HAP-1 (cell line): ENCODE results near the gene FOXK1.
"Not testable (repeated sequence)": the region's sequence is repeated elsewhere in the genome, so short reads cannot be mapped to it uniquely, and the experiment has no call there.

ENCODE experiments used
- DNase-seq, 2 experiments: peaks; one replicate each; pipeline ENCODE4 v3.0.0-alpha.2; 2016 to 2020; ENCODE audit warnings: low spot score in 2 of 2
- H3K27me3 ChIP-seq: fragments of 250-450 bp; sonication (Bioruptor Pico); 2 replicates; pipeline ENCODE4 v1.5.1; 2020; ENCODE audit warnings: low read depth, mild to moderate bottlenecking, moderate library complexity
- H3K36me3 ChIP-seq: fragments of 250-450 bp; sonication (Bioruptor Pico); replicated peaks from 2 replicates; pipeline ENCODE4 v1.5.1; 2020; ENCODE audit warnings: mild to moderate bottlenecking
- H3K4me1 ChIP-seq: fragments of 250-450 bp; sonication (Bioruptor Pico); 2 replicates; pipeline ENCODE4 v1.5.1; 2020; ENCODE audit warnings: mild to moderate bottlenecking
- H3K4me3 ChIP-seq: fragments of 250-450 bp; sonication (Bioruptor Pico); 2 replicates; pipeline ENCODE4 v1.5.1; 2020; ENCODE audit warnings: mild to moderate bottlenecking, moderate library complexity
- H3K9me3 ChIP-seq: fragments of 250-450 bp; sonication (Bioruptor Pico); 2 replicates; pipeline ENCODE4 v1.5.1; 2020; ENCODE audit warnings: mild to moderate bottlenecking, moderate library complexity
- in situ Hi-C: fragments of 300-500 bp; cut with MboI; formaldehyde crosslinking; loops from 3 replicates; pipeline ENCODE4 v1.14.3; 2020; ENCODE audit warnings: low sequenced_read_pairs, inconsistent platforms, mixed read lengths

Gene FOXK1

GRCh38 chr7:4655311-4655710, 26.8 kb upstream of the FOXK1 start:
- peaks cover 11% of the 10 kb centered on the region for H3K4me1 ChIP-seq
- no peaks in the 10 kb centered on the region for H3K36me3 ChIP-seq
- H3K27me3 ChIP-seq, result no peaks in the 10 kb centered on the region
- in situ Hi-C loops, result no loop called here
- H3K4me3 ChIP-seq, result no peak overlapping the region
- H3K9me3 ChIP-seq, result peaks cover 6% of the 10 kb centered on the region
- no peak for DNase-seq

GRCh38 chr7:4655896-4656295, 26.2 kb upstream of the FOXK1 start:
- in situ Hi-C loops, result no loop called here
- DNase-seq, result no peak
- Histone ChIP-seq H3K27me3 (no peaks in the 10 kb centered on the region), H3K9me3 (peaks cover 6% of the 10 kb centered on the region), H3K4me1 (peaks cover 5% of the 10 kb centered on the region), H3K36me3 (no peaks in the 10 kb centered on the region), H3K4me3 (no peak overlapping the region)

- in situ Hi-C loops, result no loop called here
- no peaks in the 10 kb centered on the region for H3K27me3 ChIP-seq
- no peak for DNase-seq
- H3K36me3 ChIP-seq, result no peaks in the 10 kb centered on the region
- H3K4me1 ChIP-seq, result no peaks in the 10 kb centered on the region
- peaks cover 6% of the 10 kb centered on the region for H3K9me3 ChIP-seq
- H3K4me3 ChIP-seq, result no peak overlapping the region
Observed at GRCh38 chr7:4657640-4658417, 24.3 kb upstream of the FOXK1 start.

GRCh38 chr7:4659551-4660286, 22.4 kb upstream of the FOXK1 start:
- in situ Hi-C loops, result no loop called here
- H3K27me3 ChIP-seq, result no peaks in the 10 kb centered on the region
- DNase-seq, result peak in 1 of 2 experiments; percentile 51
- no peak overlapping the region for H3K4me3 ChIP-seq
- H3K36me3 ChIP-seq, result no peaks in the 10 kb centered on the region
- peaks cover 6% of the 10 kb centered on the region for H3K9me3 ChIP-seq
- no peaks in the 10 kb centered on the region for H3K4me1 ChIP-seq

- Histone ChIP-seq H3K27me3 (no peaks in the 10 kb centered on the region), H3K4me1 (no peaks in the 10 kb centered on the region), H3K9me3 (peaks cover 6% of the 10 kb centered on the region), H3K4me3 (no peak overlapping the region), H3K36me3 (no peaks in the 10 kb centered on the region)
- no peak for DNase-seq
- in situ Hi-C loops, result no loop called here
Observed at GRCh38 chr7:4661871-4662270, 20.2 kb upstream of the FOXK1 start.

GRCh38 chr7:4663239-4664018, 18.7 kb upstream of the FOXK1 start:
- no peaks in the 10 kb centered on the region for H3K36me3 ChIP-seq
- H3K9me3 ChIP-seq, result peaks cover 4% of the 10 kb centered on the region
- no peak for DNase-seq
- no peak overlapping the region for H3K4me3 ChIP-seq
- H3K27me3 ChIP-seq, result no peaks in the 10 kb centered on the region
- in situ Hi-C loops, result no loop called here
- no peaks in the 10 kb centered on the region for H3K4me1 ChIP-seq

GRCh38 chr7:4665661-4666060, 16.4 kb upstream of the FOXK1 start:
- in situ Hi-C loops, result no loop called here
- Histone ChIP-seq H3K36me3 (no peaks in the 10 kb centered on the region), H3K9me3 (no peaks in the 10 kb centered on the region), H3K4me3 (no peak overlapping the region), H3K4me1 (no peaks in the 10 kb centered on the region), H3K27me3 (no peaks in the 10 kb centered on the region)
- DNase-seq, result no peak

GRCh38 chr7:4667776-4668509, 14.2 kb upstream of the FOXK1 start:
- in situ Hi-C loops, result no loop called here
- H3K27me3 ChIP-seq, result no peaks in the 10 kb centered on the region
- H3K36me3 ChIP-seq, result no peaks in the 10 kb centered on the region
- H3K9me3 ChIP-seq, result no peaks in the 10 kb centered on the region
- no peak for DNase-seq
- no peaks in the 10 kb centered on the region for H3K4me1 ChIP-seq
- H3K4me3 ChIP-seq, result no peak overlapping the region

GRCh38 chr7:4668510-4668847, 13.6 kb upstream of the FOXK1 start:
- H3K27me3 ChIP-seq, result no peaks in the 10 kb centered on the region
- DNase-seq, result no peak
- no peaks in the 10 kb centered on the region for H3K4me1 ChIP-seq
- H3K4me3 ChIP-seq, result no peak overlapping the region
- no peaks in the 10 kb centered on the region for H3K9me3 ChIP-seq
- in situ Hi-C loops, result no loop called here
- no peaks in the 10 kb centered on the region for H3K36me3 ChIP-seq

GRCh38 chr7:4670791-4671190, 11.3 kb upstream of the FOXK1 start:
- Histone ChIP-seq H3K4me1 (no peaks in the 10 kb centered on the region), H3K9me3 (peaks cover 3% of the 10 kb centered on the region; the same call in 1 of the 2 replicates), H3K36me3 (no peaks in the 10 kb centered on the region), H3K4me3 (no peak overlapping the region), H3K27me3 (no peaks in the 10 kb centered on the region)
- DNase-seq, result no peak
- in situ Hi-C loops, result no loop called here

GRCh38 chr7:4675771-4676367, 6.2 kb upstream of the FOXK1 start:
- Histone ChIP-seq H3K36me3 (no peaks in the 10 kb centered on the region), H3K4me3 (no peak overlapping the region), H3K9me3 (peaks cover 3% of the 10 kb centered on the region; the same call in 1 of the 2 replicates), H3K4me1 (no peaks in the 10 kb centered on the region), H3K27me3 (no peaks in the 10 kb centered on the region)
- in situ Hi-C loops, result loop anchor here (5.0 kb wide), 1 partner anchor 34 kb away; no protein-coding TSS in a partner anchor
- DNase-seq, result no peak

- H3K27me3 ChIP-seq, H3K9me3 ChIP-seq, DNase-seq, H3K36me3 ChIP-seq, H3K4me1 ChIP-seq, H3K4me3 ChIP-seq: not testable (repeated sequence)
- in situ Hi-C loops, result loop anchor here (5.0 kb wide), 1 partner anchor 35 kb away; no protein-coding TSS in a partner anchor
Observed at GRCh38 chr7:4677518-4677917, 4.6 kb upstream of the FOXK1 start.
